GM21717 (cell line): Measurements from ENCODE around the gene CCHCR1.
"Not testable (repeated sequence)": the region's sequence is repeated elsewhere in the genome, so short reads cannot be mapped to it uniquely, and the experiment has no call there.

Source experiments
- ATAC-seq: cut with Tn5 transposase; IDR thresholded peaks from one replicate; pipeline ENCODE4 v1.9.1; 2021; ENCODE audit warnings: mild to moderate bottlenecking, moderate library complexity; ENCODE audit not compliant: unreplicated experiment

Gene CCHCR1

DNA sequence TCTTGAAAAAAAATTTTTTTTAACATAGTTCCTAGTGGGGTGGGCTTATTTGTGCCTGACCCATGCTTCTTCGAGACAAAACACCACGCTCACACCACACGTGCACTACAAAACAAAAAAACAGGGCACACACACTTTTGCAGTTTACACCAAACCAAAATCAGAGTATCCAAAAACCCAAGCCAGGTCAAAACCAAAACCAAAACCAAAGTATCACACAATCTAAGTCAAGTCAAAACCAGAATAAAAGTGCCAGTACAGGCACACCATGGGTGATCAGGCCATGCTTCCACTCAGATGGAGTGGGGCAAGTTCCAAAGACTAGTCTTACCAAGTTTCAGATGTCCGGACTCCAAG is 28.1 kb upstream of the CCHCR1 start:
- not testable (repeated sequence) for ATAC-seq

DNA sequence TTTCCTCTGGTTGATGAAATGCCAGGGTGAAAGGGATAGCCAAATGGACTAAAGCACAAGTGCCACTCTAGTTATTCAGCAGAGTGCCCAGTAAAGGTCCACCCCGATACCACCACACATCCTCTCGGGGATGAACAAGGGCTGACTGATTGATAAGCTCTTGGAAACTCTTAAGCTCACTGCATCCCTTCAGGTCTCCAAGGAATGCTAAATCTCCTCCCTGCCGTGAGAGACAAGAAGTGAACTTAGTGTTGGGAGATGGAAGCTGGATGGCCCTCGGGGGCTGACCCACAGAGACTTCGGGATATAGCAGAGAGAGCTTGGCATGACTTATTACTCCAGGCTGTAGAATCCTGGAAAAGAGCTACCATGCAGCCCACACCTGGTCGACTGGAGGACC is 26.3 kb upstream of the CCHCR1 start:
- ATAC-seq, result not testable (repeated sequence)

DNA sequence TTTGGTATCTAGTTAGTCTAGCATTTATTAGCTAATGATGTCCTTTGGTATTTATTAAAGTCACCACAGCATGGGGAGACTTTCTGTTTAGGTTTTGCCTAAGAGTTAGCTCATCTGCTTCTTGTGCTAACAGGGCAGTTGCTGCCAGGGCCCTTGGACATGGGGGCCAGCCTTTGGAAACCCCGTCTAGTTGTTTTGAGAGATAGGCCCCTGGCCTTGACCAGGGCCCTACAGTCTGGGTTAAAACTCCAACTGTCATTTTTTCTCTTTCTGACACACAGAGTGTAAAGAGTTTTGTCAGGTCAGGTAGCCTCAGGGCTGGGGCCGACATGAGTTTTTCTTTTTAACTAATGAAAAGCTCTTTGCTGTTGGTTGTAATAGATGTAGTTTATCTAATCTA is 25.7 kb upstream of the CCHCR1 start:
- ATAC-seq, result not testable (repeated sequence)

DNA sequence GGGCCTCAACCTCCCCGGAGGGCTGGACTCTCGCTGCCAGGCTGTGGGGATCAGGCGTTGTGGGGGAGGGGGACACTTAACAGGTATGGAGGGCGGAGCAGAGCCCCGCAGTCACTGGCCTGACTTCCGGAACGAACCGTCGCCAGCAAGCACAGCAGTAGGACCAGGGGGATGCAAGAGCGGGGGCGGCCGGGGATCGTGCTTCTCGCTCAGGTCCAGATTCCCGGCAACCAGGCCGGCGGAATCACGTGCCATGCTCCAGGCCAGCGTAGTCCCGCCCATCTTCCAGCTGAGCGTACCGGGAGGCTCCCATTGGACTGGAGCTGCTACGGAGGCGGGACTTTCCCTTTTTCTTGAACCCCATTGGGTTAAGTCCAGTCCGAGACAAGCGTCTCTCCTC is 22.9 kb upstream of the CCHCR1 start:
- ATAC-seq, result no peak

DNA sequence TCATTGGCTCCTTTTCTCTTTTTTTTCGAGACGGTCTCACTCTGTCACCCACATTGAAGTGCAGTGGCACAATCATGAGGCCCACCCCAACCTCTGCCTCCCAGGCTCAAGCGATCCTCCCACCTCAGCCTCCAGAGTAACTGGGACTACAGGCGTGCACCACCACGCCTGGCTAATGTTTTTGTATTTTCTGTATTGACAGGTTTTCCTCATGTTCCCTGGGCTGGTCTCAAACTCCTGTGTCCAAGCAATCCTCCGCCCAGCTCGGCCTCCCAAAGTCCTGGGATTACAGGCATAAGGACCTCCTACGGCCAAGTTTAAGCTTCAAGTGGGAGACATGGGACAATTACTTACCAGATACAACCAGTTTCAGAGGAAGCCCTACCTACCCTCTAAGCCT is 22.3 kb upstream of the CCHCR1 start:
- no peak for ATAC-seq

DNA sequence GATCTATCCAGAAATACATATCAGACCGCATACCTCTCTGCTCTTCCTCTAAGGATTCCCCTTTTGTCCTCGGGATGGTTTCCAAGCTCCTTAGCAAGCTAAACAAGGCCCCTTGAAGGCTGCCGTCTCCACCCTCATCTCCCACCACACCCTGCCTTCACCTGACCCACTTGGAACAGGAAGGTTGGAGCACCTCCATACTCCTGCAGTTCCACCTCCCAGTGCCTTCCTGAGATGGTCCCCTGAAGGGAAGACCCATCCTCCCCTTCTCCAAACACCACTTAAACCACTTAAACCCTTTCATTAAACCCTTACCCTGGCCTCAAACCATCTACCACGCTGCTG is 21.4 kb upstream of the CCHCR1 start:
- no peak for ATAC-seq

DNA sequence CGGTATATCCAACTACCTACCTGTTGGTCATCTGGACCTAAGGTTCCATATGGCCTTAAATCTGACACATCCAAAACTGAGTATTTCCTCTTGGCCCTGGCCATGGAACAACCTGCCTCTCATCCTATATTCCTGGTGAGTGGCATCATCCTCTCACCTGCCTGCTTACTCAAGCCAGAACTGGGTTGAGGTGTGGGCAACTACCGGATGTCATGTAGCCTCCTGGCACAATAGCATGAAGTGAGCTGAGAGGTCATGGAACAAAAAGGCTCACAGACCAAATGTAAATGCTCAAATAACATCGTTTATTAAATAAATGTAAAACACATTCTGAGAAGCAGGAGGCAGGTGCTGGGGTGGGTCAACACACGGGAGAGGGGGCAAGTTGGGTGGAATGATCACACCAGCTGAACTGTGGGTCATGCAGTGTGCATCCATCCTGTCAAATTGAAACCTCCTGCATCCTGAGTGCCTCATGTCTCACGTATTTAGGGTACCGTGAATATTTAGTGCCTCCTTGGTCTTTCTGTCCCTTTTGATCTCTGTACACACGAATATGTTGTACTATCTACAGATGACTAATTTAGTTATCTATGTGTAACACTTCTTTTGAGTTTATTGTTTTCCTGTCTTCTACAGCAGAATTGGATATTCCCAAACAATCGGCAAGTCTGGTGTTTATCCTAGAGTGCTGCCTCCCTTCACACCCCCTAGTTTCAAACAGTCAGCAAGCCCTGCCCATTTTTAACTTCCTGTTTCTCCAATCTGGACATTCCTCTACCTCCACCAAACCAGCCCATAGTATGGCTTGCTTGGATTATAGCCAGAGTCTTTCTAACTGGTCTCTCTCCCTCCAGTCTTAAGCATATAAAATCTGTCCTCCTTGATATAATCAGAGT is 20.8 kb upstream of the CCHCR1 start:
- no peak for ATAC-seq

DNA sequence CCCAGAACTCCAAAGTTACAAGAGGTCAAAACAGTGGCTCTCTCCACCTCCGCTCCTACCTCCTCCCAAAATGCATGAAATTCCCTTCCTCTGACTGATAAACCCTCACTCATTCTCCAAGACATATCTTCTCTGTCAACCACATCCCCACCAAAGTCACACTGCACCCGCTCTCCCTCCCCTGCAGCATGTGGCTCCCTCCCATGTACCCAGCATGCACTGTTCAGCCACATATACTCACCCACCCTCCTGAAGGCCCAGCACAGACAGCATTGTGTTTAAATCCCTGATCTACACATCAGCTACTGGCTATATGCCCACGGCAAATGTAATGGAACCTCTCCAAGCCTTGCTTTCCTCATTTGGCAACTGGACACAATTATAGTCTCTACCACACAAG is 18.4 kb upstream of the CCHCR1 start:
- no peak for ATAC-seq

DNA sequence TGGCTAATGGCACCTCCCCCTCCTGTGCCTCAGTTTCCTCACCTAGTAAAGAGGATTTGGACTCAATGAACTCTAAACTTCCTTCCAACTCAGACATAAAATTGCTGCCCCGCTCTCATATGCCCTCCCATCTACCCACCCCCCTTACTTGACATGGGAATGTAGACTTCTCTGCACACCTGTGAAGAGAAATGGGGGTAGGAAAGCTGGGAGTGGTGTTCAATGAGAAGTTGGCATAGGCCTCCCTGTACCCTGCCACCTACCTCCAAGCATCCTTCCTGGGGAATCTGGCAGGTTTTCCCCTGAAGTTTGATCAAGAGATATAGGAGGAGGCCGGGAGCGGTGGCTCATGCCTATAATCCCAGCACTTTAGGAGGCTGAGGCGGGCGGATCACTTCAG is 16.8 kb upstream of the CCHCR1 start:
- no peak for ATAC-seq

DNA sequence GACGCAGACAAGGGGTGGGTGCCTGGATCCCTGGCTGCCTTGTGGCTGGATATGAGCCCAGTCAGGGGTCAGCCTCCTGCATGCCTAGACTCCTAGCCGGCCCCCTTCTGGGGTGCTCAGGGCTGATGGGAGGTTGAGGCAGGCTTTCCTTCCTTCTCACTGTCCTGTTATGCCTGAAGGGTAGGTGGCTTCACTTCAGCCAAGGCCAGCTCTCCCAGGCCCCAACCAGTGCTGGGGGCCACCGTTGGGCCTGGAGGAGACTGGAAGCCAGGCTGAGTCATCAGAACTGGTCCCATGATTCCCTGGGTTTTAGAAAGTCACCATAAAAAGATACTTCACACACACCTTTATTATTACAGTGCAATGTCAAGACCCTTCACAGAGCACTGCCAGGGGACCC is 15.8 kb upstream of the CCHCR1 start:
- ATAC-seq, result no peak

DNA sequence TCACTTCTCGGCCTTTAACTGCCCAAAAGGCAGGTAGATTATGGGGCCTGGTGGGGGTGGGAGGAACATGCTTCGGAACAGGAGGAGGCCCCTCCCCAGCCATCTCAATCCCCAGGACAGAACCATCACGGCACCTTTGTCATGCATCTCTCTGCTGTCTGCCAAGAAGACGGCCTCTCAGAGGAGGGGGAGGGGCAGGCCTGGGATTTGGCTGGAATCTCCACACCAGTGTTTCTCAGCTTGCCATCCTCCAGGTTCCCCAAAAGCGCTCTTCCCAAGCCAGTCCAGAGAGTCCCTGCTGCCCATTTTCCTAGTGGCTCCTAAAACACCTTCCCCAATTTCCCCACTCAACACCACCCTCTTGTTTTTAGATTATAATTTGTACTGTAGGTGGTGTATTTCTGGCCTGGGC is 15.4 kb upstream of the CCHCR1 start:
- no peak for ATAC-seq

DNA sequence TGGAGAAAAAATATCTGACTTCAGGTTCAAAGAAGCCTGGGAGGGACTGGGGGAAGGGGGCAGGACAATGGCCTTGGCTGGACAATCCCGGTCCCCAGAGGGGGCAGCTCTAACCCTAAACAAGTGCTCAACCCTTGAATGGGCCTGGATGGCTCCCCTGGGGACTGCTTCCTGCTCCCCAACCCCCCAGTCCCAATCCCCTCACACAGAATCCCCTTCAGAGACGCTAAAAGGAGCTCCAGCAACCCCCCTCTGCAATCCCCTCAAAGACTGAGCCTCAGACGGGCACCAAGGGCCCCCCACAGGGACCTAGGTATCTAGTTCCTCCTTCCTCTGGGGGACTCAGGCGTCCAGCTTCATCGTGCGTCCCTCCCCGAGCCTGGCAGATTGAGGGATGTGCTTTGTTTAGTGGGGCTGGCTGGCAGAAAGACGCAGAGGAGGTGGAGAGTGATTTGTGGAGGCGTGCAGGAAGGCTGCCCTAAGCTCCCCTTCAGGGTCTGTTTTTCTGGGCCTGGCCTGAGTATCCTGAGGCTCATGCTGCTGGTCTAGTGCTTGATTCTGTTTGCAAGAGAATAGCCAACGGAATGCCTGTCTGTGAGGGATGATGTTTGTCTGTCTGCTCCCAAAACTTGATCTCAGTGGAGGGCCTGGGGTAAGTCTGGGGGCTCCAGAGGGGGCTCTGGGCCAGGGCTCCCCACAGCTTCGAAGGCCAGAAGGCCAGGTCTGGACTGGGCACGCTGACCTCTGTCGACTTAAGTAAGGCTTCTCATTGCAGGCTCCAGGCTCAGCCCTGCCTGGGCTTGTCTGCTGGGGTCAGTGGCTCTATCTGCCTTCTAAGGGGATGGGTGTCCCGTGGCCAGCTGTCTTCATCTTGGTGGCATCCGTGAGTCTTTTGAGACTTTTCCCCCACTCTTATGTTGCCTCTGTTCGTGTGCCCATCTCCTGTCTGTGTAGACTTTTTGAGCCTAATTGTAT is 14.6 kb upstream of the CCHCR1 start:
- no peak for ATAC-seq

DNA sequence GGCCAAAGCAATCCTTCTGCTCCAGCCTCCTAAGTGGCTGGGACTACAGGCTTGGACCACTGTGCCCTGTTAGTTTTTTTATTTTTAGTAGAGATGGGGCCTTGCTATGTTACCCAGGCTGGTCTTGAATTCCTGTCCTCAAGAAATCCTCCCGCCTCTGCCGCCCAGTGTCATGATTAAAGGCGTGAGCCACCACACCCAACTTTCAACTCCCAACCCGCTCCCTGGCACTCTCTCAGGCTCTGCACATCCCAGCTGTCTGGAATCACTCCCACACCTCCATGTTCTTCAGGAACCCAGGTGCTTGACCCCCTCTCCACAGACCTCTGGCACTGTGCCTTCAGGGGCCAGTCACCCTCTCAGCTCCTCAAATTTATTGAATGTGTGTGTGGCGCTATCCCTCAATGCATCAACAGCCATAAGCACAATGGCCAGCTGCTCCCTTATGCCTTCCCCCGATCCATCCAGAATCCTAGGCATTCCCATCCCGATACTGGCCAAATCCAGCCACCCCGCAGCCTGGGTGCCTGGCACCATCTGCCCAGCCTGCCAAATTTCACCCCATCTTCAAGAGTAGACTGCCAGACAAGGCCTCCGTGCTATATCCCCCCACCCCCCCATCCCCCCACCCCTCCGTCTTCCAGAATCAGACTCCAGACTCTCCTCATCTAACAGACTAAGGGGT is 13.5 kb upstream of the CCHCR1 start:
- ATAC-seq, result no peak

DNA sequence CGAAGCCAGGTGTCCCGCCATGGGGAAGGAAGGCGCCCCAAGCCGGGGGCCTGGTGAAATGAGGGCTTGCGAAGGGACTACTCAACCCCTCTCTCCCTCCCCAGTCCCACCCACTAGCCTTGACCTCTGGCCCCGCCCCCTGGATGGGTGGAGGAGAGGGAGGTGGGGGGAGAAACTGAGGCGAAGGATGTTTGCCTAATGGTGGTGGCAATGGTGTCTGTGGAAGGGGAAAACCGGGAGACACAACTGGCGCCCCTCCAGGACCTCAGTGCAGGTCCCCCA is 12.9 kb upstream of the CCHCR1 start, which contains the start of gene POU5F1:
Gene POU5F1, minus strand, starts transcription at position 83 of the 282 bp plus-strand sequence. Its CDS starts 62 bp downstream, at position 21.
- ATAC-seq, result no peak

DNA sequence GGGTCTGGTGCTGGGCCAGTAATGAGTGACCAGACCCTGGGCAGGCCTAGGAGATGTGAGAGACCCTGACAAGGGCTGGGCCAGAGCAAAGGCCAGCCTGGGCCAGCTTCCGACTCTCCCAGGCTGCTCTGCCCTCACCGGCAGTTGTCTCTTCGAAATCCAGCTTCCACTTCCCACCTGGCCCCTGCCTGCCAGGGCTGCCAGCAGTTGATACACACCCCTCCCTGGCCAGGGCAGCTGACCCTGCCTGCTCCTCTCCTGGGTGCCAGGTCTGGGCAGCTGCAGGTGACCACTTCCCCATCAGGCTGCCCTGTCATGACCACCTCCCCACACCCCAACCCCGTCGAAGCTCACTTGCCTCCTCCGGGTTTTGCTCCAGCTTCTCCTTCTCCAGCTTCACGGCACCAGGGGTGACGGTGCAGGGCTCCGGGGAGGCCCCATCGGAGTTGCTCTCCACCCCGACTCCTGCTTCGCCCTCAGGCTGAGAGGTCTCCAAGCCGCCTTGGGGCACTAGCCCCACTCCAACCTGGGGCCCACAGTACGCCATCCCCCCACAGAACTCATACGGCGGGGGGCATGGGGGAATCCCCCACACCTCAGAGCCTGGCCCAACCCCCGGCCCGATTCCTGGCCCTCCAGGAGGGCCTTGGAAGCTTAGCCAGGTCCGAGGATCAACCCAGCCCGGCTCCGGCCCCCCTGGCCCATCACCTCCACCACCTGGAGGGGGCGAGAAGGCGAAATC is 12.4 kb upstream of the CCHCR1 start:
- ATAC-seq, result not testable (repeated sequence)

DNA sequence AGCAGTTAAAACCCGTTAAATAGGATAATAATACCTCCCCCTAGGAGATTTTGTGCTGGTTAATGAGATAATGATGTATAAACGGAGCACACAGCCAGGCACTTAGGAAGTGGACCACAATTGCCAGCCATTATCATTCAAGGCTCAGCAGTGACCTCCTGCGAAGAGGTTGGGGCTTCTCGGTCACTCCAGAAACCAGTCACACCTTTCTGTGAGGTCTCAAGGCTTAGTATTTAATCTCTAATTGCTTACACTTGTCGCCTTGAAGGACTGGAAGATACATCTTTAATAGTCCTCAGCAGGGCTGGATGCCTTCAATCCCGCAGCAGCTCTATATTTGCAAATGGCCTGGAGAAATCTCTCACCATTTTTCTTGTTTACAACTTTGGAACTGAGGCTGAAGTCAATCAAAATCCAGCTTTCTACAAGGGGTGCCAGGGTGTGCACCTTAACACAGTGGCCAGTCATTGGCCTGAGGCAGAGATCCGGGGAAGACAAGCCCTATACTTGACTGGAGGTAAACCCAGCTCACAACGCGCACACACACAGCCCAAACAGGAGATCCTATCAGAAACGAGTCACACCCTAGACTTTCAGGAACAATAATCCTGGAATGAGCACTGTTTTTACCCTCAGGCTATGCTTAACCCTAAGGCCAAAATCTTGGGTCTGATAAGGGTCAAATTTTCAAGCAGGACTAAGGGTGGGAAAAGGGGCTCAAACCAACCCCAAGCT is 11.7 kb upstream of the CCHCR1 start:
- no peak for ATAC-seq

DNA sequence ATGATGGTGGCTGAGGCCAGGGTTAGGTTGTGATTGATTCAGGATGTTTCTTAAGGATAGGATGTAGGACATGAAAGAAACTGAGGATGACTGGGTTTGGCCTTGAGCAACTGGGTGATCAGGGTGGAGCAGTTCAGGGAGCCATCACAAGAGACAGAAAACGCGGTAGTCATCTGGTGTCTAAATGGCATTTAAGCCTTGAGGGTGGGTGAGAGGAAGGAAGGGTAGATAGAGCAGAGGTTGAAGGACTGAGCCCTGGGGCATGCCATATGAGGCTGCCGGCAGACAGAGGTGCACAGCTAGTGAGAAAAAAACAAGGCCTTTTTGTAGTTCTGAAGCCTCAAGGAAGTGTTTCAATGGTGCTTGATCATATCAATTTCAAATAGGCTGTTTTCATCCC is 11.0 kb upstream of the CCHCR1 start:
- no peak for ATAC-seq

DNA sequence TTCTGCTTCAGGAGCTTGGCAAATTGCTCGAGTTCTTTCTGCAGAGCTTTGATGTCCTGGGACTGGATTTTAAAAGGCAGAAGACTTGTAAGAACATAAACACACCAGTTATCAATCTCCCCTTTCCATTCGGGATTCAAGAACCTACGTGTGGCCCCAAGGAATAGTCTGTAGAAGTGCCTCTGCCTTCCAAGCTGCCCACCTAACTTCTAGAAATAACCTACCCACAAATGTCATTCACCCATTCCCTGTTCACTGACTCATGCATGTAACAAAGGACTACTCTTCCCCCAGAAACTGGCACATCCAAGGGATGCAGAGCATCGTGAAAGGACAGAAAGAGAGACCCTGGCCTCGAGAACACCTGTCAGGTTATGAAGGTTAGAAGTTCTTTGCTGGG is 8.4 kb upstream of the CCHCR1 start:
- no peak for ATAC-seq

DNA sequence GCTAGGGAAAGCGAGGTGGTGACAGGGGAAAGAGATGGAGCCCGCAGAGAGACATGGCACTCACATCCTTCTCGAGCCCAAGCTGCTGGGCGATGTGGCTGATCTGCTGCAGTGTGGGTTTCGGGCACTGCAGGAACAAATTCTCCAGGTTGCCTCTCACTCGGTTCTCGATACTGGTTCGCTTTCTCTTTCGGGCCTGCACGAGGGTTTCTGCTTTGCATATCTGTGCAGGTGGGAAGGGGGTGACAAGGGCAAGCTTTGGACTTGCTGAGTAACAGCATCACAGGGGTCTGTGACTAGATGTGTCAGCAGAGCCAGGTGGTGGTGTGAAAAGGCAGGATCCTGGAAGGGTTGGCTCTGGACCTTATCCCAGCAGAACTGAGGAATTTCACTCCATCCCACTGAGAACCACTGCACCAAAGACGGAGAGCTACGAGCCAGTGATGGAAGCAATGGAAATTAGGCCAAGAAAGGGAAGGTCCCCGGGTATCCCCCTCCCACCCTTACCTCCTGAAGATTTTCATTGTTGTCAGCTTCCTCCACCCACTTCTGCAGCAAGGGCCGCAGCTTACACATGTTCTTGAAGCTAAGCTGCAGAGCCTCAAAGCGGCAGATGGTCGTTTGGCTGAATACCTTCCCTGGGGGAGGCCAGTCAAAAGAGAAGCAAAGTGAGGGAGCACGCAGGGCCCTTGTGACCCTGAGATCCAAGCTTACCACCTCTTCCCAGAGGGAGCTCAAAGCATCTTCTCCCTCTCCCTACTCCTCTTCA is 7.6 kb upstream of the CCHCR1 start:
- peak; percentile 45 for ATAC-seq
